Heart left ventricle (tissue), 16 donors: ENCODE measurements around the gene HIVEP1. TPM values are rescaled to one million over a fixed set of nuclear protein-coding genes. Genes with fewer than 3 reads are reported as not detected.

Experiments used
- ATAC-seq, 4 donors: fragments of 200-7000 bp; cut with Tn5 transposase; one replicate each; pipeline ENCODE4 v1.9.1; 2020 to 2022; ENCODE audit warnings: moderate library complexity in 4 of 4, mild to moderate bottlenecking in 3 of 4, moderate number of reproducible peaks in 1 of 4
- DNase-seq, 5 donors: peaks; one replicate each; pipeline ENCODE4 v3.0.0-alpha.2; 2020
- H3K27ac ChIP-seq, 12 donors: fragments of 200-600 bp; sonication (generic) in 4 of 12; one replicate each; pipeline versions ENCODE4 v1.5.0 to v1.8.0; 2016 to 2022; ENCODE audit warnings: mild to moderate bottlenecking in 2 of 12
- H3K27me3 ChIP-seq, 9 donors: fragments of 200-600 bp; sonication (generic) in 2 of 9; one replicate each; pipeline versions ENCODE4 v1.5.1 to v1.8.0; 2016 to 2022; ENCODE audit warnings: mild to moderate bottlenecking in 3 of 9
- H3K36me3 ChIP-seq, 9 donors: fragments of 200-600 bp; sonication (generic) in 2 of 9; one replicate each; pipeline versions ENCODE4 v1.5.0 to v1.8.0; 2018 to 2022; ENCODE audit warnings: mild to moderate bottlenecking in 2 of 9
- H3K4me1 ChIP-seq, 12 donors: fragments of 200-600 bp; sonication (generic) in 4 of 12; one replicate each; pipeline versions ENCODE4 v1.5.0 to v1.8.0; 2016 to 2022; ENCODE audit warnings: mild to moderate bottlenecking in 3 of 12
- H3K4me3 ChIP-seq, 12 donors: fragments of 200-600 bp; sonication (generic) in 4 of 12; one replicate each; pipeline versions ENCODE4 v1.5.0 to v1.8.0; 2017 to 2022; ENCODE audit warnings: mild to moderate bottlenecking in 9 of 12, moderate library complexity in 4 of 12
- H3K9me3 ChIP-seq, 12 donors: fragments of 200-600 bp; sonication (generic) in 4 of 12; one replicate each; pipeline versions ENCODE4 v1.5.0 to v1.8.0; 2016 to 2022; ENCODE audit warnings: mild to moderate bottlenecking in 1 of 12
- CTCF ChIP-seq, 12 donors: fragments of 200-600 bp; sonication (generic) in 4 of 12; IDR thresholded peaks; one replicate each; pipeline versions ENCODE4 v1.5.0 to v1.8.0; 2018 to 2022; ENCODE audit warnings: antibody characterized with exemption in 12 of 12, mild to moderate bottlenecking in 5 of 12
- POLR2A ChIP-seq, 2 donors: fragments of 450-650 bp; IDR thresholded peaks; one replicate each; pipeline ENCODE4 v1.6.1; 2017; ENCODE audit warnings: antibody characterized with exemption in 2 of 2, mild to moderate bottlenecking in 2 of 2, moderate library complexity in 2 of 2
- WGBS, 4 donors: extraction: QIAGEN DNeasy Blood & Tissue Kit in 2 of 4; methylation state at CpG; one replicate each; pipeline versions ENCODE4 v1.1.5 to v1.1.7; 2013 to 2018; 5-methylcytosine and 5-hydroxymethylcytosine counted together
- intact Hi-C, 10 donors: fragments of 100-400 bp; cut with DNase I; formaldehyde crosslinking; loops; one replicate each; pipeline versions ENCODE4 v1.11.1 to v1.14.2; 2022
- polyA plus RNA-seq, 2 donors: library from polyadenylated mRNA; stranded (reverse); fragments of 200-250 nt; gene quantifications; one replicate each; pipeline ENCODE4 v1.2.3, GENCODE V29; 2013
- total RNA-seq, 9 donors: library from RNA; depleted of rRNA in 2 of 9; stranded (reverse); fragments of >200 nt in 2 of 9; fragmentation: NEBNext Ultra II Directional in 3 of 9; extraction: Animal tissue kit (Norgen Biotek cat#: 25700) in 3 of 9; gene quantifications; one replicate each; pipeline versions ENCODE4 v1.1.0 to v1.2.4, GENCODE V29; 2016 to 2023
- donor health status: ischemic (EF 13 %, LVEDD 7.1; RV severe dilation, severe dysfunction).
- donor health status: healthy with polysubstance abuse.
- donor health status: DM: no; HTN: yes; CAD: no.
- donor health status: DM: no; HTN: no; CAD: no.
- donor health status: ischemic (EF 25% LVEDD 6.9; RV normal size, moderate dysfunction).
- donor health status: ischemic (EF 25% LVEDD 5.7; RV mildly dilated, moderate dysfunction).
- donor health status: healthy.
- donor health status: DM: yes; HTN: yes; CAD: no.
- donor health status: ischemic (EF 35%, LVEDD 5.7; RV mildly dilated, moderate dysfunction).
- donor health status: nonischemic (EF 11% LVEDD 7.7; RV severe dilation, severe dysfunction).
- donor health status: DM: yes; HTN: yes; CAD: no.
- donor health status: PGD.
- donor health status: ischemic (EF 29% LVEDD 5.4; RV normal size, mild dysfunction).
- donor health status: nonischemic (EF 23%, LVEDD 6.1; RV moderate dilation, normal function).

The HIVEP1 gene
- total and polyA plus RNA-seq, 11 donors, result 3.5 to 22.8 (median 12.5) TPM

- no peaks in the 10 kb centered on the region for H3K27me3 ChIP-seq
- no peak overlapping the region for H3K27ac ChIP-seq
- no peak for TF ChIP-seq CTCF (IDR thresholded peaks at IDR 0.05)
- TF ChIP-seq POLR2A (IDR thresholded peaks at IDR 0.05), result no peak
- H3K4me1 ChIP-seq, result peaks cover 0 to 6% (median 0%) of the 10 kb centered on the region in 12 donors
- peaks cover 0 to 20% (median 0%) of the 10 kb centered on the region in 9 donors for H3K36me3 ChIP-seq
- intact Hi-C loops, result loop anchor here in 4 of 10 donors (5.0 to 10.0 kb wide), 2 partner anchors 455 to 457 kb away; no protein-coding TSS in a partner anchor
- no peak for ATAC-seq
- 67 to 72% (median 71%) methylated on average over 11 of the region's 11 CpGs for WGBS, 4 donors
- no peak for DNase-seq
- H3K9me3 ChIP-seq, result no peaks in the 10 kb centered on the region
- no peak overlapping the region for H3K4me3 ChIP-seq
These were observed 137.9 kb downstream of the HIVEP1 start for GRCh38 chr6:12149944-12150510.

- intact Hi-C loops, result loop anchor here in 3 of 10 donors (10.0 kb wide), 1 partner anchor 454 kb away; no protein-coding TSS in a partner anchor
- Histone ChIP-seq H3K9me3 (no peaks in the 10 kb centered on the region), H3K4me1 (peaks cover 0 to 6% (median 0%) of the 10 kb centered on the region in 12 donors), H3K4me3 (no peak overlapping the region), H3K36me3 (peaks cover 0 to 28% (median 0%) of the 10 kb centered on the region in 9 donors), H3K27ac (no peak overlapping the region), H3K27me3 (no peaks in the 10 kb centered on the region)
- ATAC-seq, result no peak
- TF ChIP-seq POLR2A (IDR thresholded peaks at IDR 0.05) (no peak), CTCF (IDR thresholded peaks at IDR 0.05) (peak in 8 of 12 donors; percentile 23 to 40 (median 31))
- 66 to 73% (median 70%) methylated on average over 7 of the region's 7 CpGs for WGBS, 4 donors
- no peak for DNase-seq
These were observed 138.8 kb downstream of the HIVEP1 start for GRCh38 chr6:12150812-12151432.

- H3K27me3 ChIP-seq, result no peaks in the 10 kb centered on the region
- WGBS, 4 donors, result 86 to 97% (median 94%) methylated on average over 2 of the region's 2 CpGs
- TF ChIP-seq POLR2A (IDR thresholded peaks at IDR 0.05), result no peak
- no peak for TF ChIP-seq CTCF (IDR thresholded peaks at IDR 0.05)
- DNase-seq (no peak), ATAC-seq (no peak)
- intact Hi-C loops, result loop anchor here in 3 of 10 donors (10.0 kb wide), 1 partner anchor 453 kb away; no protein-coding TSS in a partner anchor
- peaks cover 0 to 23% (median 0%) of the 10 kb centered on the region in 9 donors for H3K36me3 ChIP-seq
- peaks cover 0 to 6% (median 0%) of the 10 kb centered on the region in 12 donors for H3K4me1 ChIP-seq
- no peak overlapping the region for H3K4me3 ChIP-seq
- H3K9me3 ChIP-seq, result no peaks in the 10 kb centered on the region
- H3K27ac ChIP-seq, result no peak overlapping the region
These were observed 139.3 kb downstream of the HIVEP1 start for GRCh38 chr6:12151433-12151820.
